OCI-LY3 (cell line): Measurements from ENCODE around the gene ADCY9.

Experiments used
- EZH2phosphoT487 ChIP-seq: fragments of 200-600 bp; shearing (Covaris generic); IDR thresholded peaks from 2 replicates; pipeline ENCODE4 v1.6.1; 2018; ENCODE audit warnings: antibody characterized with exemption, mixed run types, low read depth
- TF ChIP-seq, protein P1 (sequence below): fragments of 200-600, 300-600 bp; sonication (generic); IDR thresholded peaks from 2 replicates; pipeline ENCODE4 v1.5.1; 2014; ENCODE audit warnings: antibody characterized with exemption, low read length, low read depth

DNA sequence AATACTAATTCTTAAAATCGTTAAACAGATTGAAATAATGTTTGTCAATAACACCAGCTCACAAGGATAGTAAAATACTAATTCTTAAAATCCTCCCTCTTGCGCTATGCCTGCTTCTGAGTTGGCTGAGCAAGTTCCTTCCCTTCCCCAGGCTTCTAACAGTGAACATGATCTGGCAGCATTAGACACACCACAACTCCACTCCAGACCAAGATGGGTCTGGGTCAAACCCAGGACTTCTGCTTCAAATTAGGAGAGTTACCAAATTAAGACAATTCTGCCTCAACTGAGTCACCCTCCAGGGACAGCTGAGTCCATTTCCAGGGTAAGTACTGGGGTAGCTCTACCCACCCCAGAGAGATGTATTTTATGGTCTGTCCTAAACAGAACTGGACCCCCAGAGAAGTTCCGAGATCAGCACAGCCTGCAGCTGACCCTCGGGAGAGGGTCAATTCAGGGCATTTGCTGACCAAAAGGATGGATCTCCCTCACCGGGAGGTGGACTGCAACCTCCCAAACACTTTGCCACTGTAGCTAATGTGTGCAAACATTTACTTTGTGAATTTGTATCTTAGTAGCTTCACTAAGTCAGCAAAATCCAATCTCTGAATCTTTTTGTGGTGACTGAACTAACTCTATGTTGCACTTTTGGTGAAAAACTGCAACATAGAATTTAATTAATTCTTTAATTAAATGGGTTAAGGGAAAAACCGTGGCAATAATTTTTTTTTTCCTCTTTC lies 48.8 kb downstream of the ADCY9 start:
- TF ChIP-seq EZH2phosphoT487: no peak
- TF ChIP-seq, protein P1, sequence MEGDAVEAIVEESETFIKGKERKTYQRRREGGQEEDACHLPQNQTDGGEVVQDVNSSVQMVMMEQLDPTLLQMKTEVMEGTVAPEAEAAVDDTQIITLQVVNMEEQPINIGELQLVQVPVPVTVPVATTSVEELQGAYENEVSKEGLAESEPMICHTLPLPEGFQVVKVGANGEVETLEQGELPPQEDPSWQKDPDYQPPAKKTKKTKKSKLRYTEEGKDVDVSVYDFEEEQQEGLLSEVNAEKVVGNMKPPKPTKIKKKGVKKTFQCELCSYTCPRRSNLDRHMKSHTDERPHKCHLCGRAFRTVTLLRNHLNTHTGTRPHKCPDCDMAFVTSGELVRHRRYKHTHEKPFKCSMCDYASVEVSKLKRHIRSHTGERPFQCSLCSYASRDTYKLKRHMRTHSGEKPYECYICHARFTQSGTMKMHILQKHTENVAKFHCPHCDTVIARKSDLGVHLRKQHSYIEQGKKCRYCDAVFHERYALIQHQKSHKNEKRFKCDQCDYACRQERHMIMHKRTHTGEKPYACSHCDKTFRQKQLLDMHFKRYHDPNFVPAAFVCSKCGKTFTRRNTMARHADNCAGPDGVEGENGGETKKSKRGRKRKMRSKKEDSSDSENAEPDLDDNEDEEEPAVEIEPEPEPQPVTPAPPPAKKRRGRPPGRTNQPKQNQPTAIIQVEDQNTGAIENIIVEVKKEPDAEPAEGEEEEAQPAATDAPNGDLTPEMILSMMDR: no peak
